H1 (cell line): ENCODE data around the gene SLC16A11. TPM values are rescaled to one million over a fixed set of nuclear protein-coding genes. Genes with fewer than 3 reads are reported as not detected.

Source experiments
- ATF3 ChIP-seq: IDR thresholded peaks from 2 replicates; pipeline ENCODE4 v1.6.1; 2011; ENCODE audit warnings: low read depth, mild to moderate bottlenecking, low read length; ENCODE audit not compliant: insufficient read depth
- BCL11A ChIP-seq, 2 experiments: IDR thresholded peaks; one replicate each; pipeline ENCODE4 v1.6.1; 2011; ENCODE audit warnings: low read depth in 2 of 2, low read length in 2 of 2, mild to moderate bottlenecking in 2 of 2
- GABPA ChIP-seq: IDR thresholded peaks from 2 replicates; pipeline ENCODE4 v1.6.1; 2011; ENCODE audit warnings: mild to moderate bottlenecking, low read length, moderate library complexity, borderline replicate concordance; ENCODE audit not compliant: insufficient read depth
- PHF8 ChIP-seq: fragments of 200-600 bp; sonication (generic); conservative IDR thresholded peaks from 2 replicates; pipeline ENCODE4 v1.7.1; 2012; ENCODE audit warnings: low read depth, mild to moderate bottlenecking, inconsistent platforms, low read length, moderate library complexity
- SIX5 ChIP-seq: IDR thresholded peaks from 2 replicates; pipeline ENCODE4 v1.6.1; 2011; ENCODE audit warnings: mild to moderate bottlenecking, low read depth, low read length
- SRF ChIP-seq: IDR thresholded peaks from 2 replicates; pipeline ENCODE4 v1.6.1; 2011; ENCODE audit warnings: mild to moderate bottlenecking, low read depth, low read length, moderate library complexity
- TEAD4 ChIP-seq: IDR thresholded peaks from 2 replicates; pipeline ENCODE4 v1.6.1; 2012; ENCODE audit warnings: low read depth, low read length, inconsistent platforms, mixed read lengths
- polyA plus RNA-seq, 7 experiments: library from polyadenylated mRNA; depleted of rRNA in 3 of 7; stranded (reverse) in 5 of 7; unstranded in 2 of 7; fragments of >200 nt in 5 of 7; fragments of 200-250 nt in 2 of 7; gene quantifications; 1 replicate in 5 of 7; 2 replicates in 1 of 7; 4 replicates in 1 of 7; pipeline versions ENCODE4 v1.2.1 to v1.2.3, GENCODE V29; 2011 to 2013; ENCODE audit warnings: missing spikeins in 2 of 7, mixed read lengths in 2 of 7
- total RNA-seq: library from RNA; stranded (reverse); fragmentation: NEBNext Ultra II Directional; extraction: Animal tissue kit (Norgen Biotek cat#: 25700); gene quantifications from 2 replicates; pipeline ENCODE4 v1.2.1, GENCODE V29; 2021

SLC16A11 gene
- total and polyA plus RNA-seq, 2 of the 8 experiments (the other 6 are each of a cell fraction or from before 2014, with no cell fraction given) = 0.35 to 0.39 TPM

DNA sequence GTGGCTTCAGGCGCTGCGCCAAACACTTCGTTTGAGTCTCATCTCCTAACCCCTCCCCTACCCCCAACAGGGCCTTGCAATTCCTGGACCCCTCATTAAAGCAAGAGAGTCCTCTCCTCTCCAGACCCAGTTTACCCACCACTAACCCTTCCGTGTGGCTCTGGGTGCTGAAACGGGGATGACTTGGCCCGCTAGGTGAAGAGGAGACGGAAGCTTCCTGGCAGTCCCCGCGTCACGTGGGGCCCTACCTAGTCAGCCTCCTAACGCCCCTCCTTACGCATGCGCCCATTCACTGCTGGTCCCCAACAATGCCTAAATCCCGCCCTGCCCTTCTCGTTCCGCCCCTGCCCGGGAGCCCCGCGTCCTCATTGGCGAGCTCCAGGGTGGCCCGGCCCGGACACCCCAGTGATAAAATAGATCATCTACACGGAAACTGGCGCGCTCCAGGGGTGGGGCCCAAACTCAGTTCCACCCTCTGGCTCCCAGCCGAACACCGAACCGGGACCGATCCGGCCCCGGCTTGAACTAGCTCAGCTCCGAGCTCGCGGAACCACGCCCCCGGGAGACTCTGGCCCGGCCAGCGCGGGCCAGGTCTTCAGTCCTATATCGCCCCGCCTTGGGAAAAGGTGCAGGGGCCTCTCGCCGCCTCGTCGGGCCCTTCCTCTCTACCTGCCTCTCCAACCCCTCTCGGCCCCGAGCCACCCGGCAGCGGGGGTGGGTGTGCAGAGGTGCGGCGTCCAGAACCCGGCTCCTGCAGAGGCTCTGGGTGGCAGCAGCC lies 8.1 kb downstream of the SLC16A11 start, which contains the start of gene SLC16A13 (continued):
- TF ChIP-seq SIX5 (no peak), SRF (no peak), ATF3 (peak; percentile 84; the same call in 1 of the 2 replicates), BCL11A (IDR thresholded peaks at IDR 0.05; ENCODE audit: low read depth in 2 of 2, low read length in 2 of 2) (no peak), PHF8 (peak; percentile 40; the same call in 1 of the 2 replicates), TEAD4 (0 out of 2 replicates have a peak, but pooled peaks have one; percentile 6), GABPA (no peak)
